HG03097 (cell line): ENCODE data around the gene TMEM255B.

Source experiments
- ATAC-seq: cut with Tn5 transposase; IDR thresholded peaks from one replicate; pipeline ENCODE4 v1.9.1; 2021; ENCODE audit not compliant: unreplicated experiment, low FRiP score

TMEM255B gene

DNA sequence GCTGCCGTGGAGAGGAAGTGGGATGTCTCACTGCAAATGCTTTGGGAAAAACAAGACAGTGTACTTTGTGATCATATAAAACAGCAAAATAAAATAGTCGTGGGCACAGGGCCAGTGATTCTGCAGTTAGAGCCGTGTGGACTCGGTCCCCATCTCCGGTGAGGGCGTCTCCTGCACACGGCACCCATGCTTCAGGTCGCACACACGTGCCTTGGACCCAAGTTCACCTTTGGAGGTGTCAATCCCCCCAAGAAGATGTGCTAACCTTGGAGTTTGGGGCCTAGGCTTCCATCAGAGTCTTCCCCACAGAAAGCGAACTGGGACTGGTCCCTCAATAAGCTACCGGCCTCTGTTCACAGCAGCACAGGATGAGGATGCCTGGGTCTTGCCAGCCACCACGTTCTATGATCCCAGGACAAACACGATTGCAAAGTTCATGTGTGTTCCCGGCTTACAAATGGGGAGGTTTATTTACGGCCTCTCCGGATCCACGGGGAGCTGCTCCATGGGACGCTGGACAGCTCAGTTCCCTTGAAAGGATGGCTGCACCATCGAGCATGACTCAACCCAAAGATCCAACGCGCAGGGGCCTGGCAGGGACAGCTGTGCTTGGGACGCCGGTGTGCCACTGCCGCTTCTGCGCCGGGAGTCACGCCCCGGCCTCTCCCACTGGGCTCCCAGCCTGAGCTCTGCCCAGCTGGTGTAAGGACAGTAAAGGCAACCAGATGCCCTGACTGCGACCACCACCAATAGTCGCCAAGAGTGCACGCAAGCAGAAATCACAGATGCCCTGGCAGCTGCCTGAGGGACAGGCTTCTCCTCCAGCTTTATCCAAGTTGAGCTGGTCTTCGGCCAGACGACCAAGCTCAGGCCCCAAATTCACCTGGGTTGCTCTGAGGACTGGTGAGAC, 96.2 kb downstream of the TMEM255B start:
- no peak for ATAC-seq

DNA sequence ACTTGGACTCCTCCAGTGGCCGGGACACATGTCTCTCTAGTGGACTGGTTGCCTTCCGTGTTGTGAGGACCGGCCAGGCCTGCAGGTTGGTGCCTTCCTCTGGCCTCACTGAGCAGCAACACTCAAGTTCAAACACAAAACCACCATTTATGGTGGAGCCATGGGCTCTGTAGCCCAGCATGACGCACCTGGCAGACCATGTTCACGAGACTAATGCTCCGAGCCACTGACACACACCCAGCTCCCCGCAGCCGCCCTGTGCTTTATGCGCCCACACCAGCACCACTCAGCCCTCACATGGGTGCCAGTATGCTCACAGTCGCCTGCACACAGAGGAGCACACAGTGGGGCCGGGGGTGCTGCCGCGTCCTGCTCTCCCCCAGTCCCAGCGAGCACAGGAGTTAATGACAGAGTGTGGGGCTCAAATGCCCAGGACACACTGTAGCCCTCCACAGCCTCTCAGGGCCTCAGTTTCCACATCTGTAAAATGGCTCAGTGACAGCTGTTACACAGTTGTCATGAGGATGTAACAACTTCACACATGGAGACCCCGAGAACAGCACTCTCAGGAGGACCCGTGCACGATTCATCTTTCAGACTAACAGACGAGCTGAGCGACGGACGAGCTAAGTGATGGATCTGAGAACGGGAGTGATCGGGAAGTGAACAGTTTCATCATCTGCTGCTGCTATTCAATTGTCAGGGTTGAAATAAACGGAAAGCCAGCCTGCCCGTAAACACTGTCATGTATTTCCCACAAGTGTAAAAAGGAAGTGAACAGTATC, 97.1 kb downstream of the TMEM255B start:
- no peak for ATAC-seq

DNA sequence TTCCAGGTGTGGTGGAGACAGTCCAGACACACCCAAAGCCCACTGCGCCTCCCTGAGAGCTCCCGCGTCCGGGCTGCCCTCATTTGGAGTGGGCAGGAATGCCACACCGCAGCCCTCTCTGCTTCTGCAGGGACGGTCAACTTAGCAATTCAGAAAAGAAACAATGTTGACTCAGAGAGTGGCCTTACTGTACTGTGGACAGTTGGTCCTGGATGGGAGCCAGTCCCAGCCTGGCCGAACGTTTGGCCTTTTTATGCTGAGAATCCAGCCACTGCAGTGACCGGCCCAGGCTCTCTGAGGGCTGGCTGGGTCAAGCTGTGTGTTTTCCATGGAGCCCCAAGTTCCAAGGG, 97.7 kb downstream of the TMEM255B start:
- ATAC-seq: no peak

DNA sequence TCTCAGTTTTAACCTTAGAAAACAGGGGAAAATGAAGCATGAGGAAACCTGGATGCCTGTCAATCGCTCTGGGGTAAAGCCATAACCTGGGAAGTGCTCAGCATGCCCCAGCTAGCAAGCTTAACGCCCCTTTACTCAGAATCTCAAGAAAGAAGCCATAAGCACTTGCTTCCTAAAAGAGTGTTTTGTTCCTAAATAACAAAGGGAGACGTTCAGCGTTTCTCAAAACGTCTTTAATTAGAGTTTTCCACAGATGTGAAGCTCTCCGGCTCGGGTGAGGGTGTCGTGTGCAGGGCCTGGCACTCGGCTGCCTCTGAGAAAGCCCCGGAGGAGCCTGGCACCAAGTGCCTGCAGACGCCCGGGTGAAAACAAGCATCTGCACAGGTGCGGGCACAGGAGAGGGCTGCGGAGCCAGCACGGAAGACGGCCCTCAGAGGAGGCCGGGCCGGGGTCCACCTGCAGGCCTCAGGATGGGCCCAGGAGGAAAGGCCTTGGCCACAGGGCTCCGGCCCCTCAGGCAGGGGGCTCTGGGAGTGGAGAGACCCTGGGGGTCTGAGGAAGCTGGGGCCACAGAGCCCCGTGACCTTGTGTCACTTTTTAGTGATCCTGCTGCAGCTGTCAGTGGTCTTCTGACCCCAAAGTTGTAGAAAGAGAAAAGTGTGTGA, 98.6 kb downstream of the TMEM255B start:
- no peak for ATAC-seq

DNA sequence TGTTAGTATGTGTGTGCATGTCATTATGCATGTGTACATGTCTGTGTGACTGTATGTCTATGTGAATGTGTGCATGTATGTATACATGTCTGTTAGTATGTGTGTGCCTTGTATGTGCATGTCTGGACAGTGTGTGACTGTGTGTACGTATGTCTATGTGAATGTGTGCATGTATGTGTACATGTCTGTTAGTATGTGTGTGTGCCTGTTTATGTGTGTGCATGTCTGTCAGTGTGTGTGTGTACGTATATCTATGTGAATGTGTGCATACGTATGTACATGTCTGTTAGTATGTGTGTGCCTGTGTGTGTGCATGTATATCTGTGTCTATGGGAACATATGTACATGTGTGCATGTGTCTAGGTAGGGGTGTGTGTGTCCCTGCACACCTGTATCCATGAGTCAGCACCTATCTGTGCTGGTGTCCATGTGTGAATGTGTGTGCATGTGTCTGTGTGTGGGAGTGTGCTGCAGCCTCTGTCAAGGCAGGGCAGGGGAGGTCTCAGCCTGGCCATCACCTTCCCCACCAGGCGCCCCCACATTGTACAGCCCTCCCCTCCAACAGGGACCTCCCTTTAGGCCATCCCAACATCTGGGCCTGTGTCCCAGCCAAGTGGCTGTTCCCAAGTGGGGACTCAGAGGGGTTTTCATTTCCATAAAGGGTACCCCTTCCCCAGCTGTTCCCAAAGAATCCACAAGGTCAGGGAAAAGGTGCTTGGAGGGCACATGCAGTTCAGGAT, 100.5 kb downstream of the TMEM255B start:
- ATAC-seq: no peak

DNA sequence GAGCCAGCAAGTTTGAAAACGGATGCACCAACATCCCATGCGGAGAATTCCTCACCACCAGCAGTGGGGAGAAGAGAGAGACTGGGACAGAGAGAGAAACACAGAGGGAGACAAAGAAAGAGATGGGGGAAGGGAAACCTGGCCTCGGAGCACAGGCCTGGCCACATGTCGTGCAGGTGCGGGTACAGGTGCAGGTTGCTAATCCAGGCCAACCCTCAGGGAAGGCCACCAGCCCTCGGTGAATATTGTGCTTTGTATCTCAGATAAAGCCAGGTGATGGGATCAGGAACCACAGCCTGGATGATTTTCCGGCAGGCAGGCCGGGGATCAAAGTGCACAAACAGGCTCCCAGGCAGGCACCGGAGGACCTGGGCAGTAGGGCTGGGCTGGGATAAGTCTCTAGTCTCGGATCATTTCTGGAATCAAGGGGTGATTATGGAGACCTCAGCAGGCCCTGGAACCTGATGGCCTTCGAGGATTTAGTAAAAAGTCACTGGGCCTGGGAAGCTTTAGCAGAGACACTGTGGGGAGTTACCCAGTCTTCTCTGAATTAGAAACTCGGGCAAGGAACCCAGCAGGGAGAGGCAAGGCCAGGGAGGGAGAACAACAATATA, 101.1 kb downstream of the TMEM255B start:
- ATAC-seq: no peak

GRCh38 chr13:113860665-113861432, 101.8 kb downstream of the TMEM255B start:
- ATAC-seq: no peak

GRCh38 chr13:113861433-113862030, 102.5 kb downstream of the TMEM255B start:
- no peak for ATAC-seq

- ATAC-seq: no peak
Measured at GRCh38 chr13:113862191-113862930, 103.3 kb downstream of the TMEM255B start.

DNA sequence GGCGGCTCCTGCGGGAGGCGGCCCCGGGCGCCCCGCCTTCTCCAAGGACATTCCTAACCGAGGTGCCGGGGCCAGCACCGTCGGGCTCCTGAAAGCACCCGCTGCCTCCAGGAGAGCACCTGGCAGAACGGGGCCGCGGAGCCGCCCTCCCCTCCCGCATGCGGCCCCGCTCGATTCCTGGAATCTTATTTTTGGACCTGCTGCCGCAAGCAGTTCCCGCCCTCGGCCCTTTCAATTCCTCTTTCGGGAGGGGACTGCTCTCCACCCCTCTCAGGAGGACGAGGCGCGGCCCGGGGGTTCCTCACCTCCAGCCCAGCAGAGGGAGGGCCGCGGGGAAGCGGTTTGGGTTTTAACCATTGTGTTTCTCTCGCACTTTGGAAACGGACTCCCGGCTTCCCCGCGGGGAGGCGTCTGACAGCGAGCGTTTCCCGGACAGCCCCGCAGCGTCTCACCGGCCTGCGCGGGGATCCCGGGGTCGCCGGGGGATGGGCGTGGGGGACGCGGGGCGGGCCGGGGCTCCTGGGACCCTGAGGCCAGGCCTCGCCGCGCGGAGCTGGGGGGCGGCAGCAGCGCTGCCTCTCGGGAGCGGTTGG, 104.0 kb downstream of the TMEM255B start:
- no peak for ATAC-seq

GRCh38 chr13:113863524-113864272, 104.7 kb downstream of the TMEM255B start, which contains the start of gene GAS6:
GAS6 (minus strand) TSS chr13:113864076; CDS start chr13:113863920, 156 bp downstream.
- ATAC-seq: no peak

DNA sequence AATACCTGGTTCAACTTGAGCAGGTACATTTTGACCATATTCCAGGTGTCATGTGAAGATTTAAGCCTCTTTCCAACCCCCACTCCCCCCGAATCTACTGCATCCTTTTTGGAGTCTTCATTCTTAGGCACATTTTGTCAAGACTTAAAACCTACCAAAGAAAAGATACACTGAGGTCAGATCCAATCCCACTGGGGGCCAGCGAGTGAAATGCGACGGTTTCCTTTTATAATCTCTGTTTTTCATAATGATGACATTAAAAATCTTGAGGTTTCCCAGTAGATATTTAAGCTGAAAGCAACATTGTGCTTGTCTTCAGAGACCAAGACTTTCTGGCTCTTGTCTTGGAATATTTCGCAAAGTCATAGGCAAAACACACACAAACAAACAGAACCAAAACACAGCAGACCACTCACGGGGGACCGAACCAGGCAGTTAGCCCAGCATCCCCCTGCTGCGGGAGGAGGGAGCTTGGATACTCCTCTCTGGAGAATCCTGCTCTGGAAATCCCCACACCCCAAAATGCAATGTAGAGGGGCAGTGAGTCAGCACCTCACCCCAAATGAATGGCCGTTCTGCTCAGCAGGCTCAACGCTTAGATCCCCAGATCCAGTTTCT, 105.4 kb downstream of the TMEM255B start:
- ATAC-seq: no peak

GRCh38 chr13:113865427-113865826, 106.4 kb downstream of the TMEM255B start:
- ATAC-seq: no peak
